GM12878 (cell line): ENCODE data around the gene LAMC3.

Source experiments
- BCL11A ChIP-seq: IDR thresholded peaks from 2 replicates; pipeline ENCODE4 v1.6.1; 2011; ENCODE audit warnings: low read depth, low read length
- BRCA1 ChIP-seq: IDR thresholded peaks from 2 replicates; pipeline ENCODE4 v1.6.1; 2011; ENCODE audit warnings: low read depth, low read length, improper control_type of control experiment
- CEBPB ChIP-seq, 2 experiments: fragments of 150-350 bp in 1 of 2; IDR thresholded peaks; 2 replicates each; pipeline ENCODE4 v1.6.1; 2012 to 2014; ENCODE audit warnings: low read depth in 2 of 2, low read length in 2 of 2, borderline replicate concordance in 1 of 2, inconsistent platforms in 1 of 2
- DPF2 ChIP-seq: fragments of 450-650 bp; IDR thresholded peaks from 2 replicates; pipeline ENCODE4 v1.6.1; 2017; ENCODE audit warnings: mild to moderate bottlenecking
- EED ChIP-seq: sonication (generic); IDR thresholded peaks from 2 replicates; pipeline ENCODE4 v1.6.1; 2016; ENCODE audit warnings: antibody characterized with exemption, low read depth
- HDAC6 ChIP-seq: fragments of 200-600 bp; sonication (generic); IDR thresholded peaks from one replicate; pipeline ENCODE4 v1.8.0; 2017; ENCODE audit warnings: antibody characterized with exemption; ENCODE audit not compliant: unreplicated experiment
- NRF1 ChIP-seq: conservative IDR thresholded peaks from 2 replicates; pipeline ENCODE4 v1.6.1; 2011; ENCODE audit warnings: mild to moderate bottlenecking, low read depth, low read length, improper control_type of control experiment
- RFX5 ChIP-seq: IDR thresholded peaks from 2 replicates; pipeline ENCODE4 v1.6.1; 2011; ENCODE audit warnings: low read depth, low read length, improper control_type of control experiment
- SIN3A ChIP-seq: IDR thresholded peaks from 2 replicates; pipeline ENCODE4 v1.6.1; 2012; ENCODE audit warnings: low read depth, low read length, improper control_type of control experiment
- SIX5 ChIP-seq: IDR thresholded peaks from 2 replicates; pipeline ENCODE4 v1.6.1; 2011; ENCODE audit warnings: mild to moderate bottlenecking, low read depth, low read length, moderate library complexity; ENCODE audit not compliant: severe bottlenecking
- ZNF384 ChIP-seq: IDR thresholded peaks from 2 replicates; pipeline ENCODE4 v1.6.1; 2012; ENCODE audit warnings: low read depth, mild to moderate bottlenecking, low read length, improper control_type of control experiment, borderline replicate concordance
- TF ChIP-seq, protein P1 (sequence below), 3 experiments: IDR thresholded peaks in 2 of 3; conservative IDR thresholded peaks in 1 of 3; 2 replicates each; pipeline ENCODE4 v1.5.1; 2011; ENCODE audit warnings: low read depth in 3 of 3, low read length in 3 of 3, mild to moderate bottlenecking in 3 of 3, control low read depth in 2 of 3, moderate library complexity in 2 of 3, inconsistent platforms in 1 of 3, mixed read lengths in 1 of 3; ENCODE audit not compliant: control insufficient read depth in 2 of 3, insufficient read depth in 1 of 3; ENCODE audit errors: extremely low read depth in 1 of 3
- TF ChIP-seq, protein P2 (sequence below): IDR thresholded peaks from 2 replicates; pipeline ENCODE4 v1.6.1; 2012; ENCODE audit warnings: mild to moderate bottlenecking, low read depth, low read length
- TF ChIP-seq, protein P3 (sequence below): IDR thresholded peaks from 2 replicates; pipeline ENCODE4 v1.6.1; 2011; ENCODE audit warnings: low read depth, low read length, improper control_type of control experiment, borderline replicate concordance

DNA sequence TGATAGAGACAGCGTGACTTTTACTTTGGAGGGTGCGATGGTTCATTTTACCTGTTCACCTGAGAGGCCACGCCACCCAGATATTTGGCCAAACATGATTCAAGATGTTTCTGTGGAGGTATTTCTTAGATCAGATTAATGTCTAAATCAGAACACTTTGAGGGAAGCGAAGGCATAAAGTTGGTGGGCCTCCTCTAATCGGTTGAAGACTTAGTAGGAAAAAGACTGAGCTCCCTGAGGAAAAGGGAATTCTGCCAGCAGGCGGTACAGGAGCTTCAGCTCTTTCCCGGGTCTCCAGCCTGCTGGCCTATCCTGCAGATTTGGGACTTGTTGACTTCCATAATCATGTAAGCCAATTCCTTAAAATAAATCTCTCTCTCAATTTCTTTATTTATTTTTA, 7.0 kb upstream of the LAMC3 start:
- TF ChIP-seq BRCA1 (no peak), EED (no peak), HDAC6 (no peak), RFX5 (no peak), CEBPB (IDR thresholded peaks at IDR 0.05; ENCODE audit: borderline replicate concordance in 1 of 2, low read depth in 2 of 2, low read length in 2 of 2) (no peak), NRF1 (no peak), SIN3A (no peak), SIX5 (no peak), BCL11A (no peak), ZNF384 (no peak), DPF2 (no peak)
- TF ChIP-seq, protein P1, sequence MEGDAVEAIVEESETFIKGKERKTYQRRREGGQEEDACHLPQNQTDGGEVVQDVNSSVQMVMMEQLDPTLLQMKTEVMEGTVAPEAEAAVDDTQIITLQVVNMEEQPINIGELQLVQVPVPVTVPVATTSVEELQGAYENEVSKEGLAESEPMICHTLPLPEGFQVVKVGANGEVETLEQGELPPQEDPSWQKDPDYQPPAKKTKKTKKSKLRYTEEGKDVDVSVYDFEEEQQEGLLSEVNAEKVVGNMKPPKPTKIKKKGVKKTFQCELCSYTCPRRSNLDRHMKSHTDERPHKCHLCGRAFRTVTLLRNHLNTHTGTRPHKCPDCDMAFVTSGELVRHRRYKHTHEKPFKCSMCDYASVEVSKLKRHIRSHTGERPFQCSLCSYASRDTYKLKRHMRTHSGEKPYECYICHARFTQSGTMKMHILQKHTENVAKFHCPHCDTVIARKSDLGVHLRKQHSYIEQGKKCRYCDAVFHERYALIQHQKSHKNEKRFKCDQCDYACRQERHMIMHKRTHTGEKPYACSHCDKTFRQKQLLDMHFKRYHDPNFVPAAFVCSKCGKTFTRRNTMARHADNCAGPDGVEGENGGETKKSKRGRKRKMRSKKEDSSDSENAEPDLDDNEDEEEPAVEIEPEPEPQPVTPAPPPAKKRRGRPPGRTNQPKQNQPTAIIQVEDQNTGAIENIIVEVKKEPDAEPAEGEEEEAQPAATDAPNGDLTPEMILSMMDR (IDR thresholded peaks at IDR 0.05 in 2 of 3, conservative IDR thresholded peaks at IDR 0.05 in 1 of 3; ENCODE audit: control insufficient read depth in 2 of 3, extremely low read depth in 1 of 3, insufficient read depth in 1 of 3, low read depth in 3 of 3, low read length in 3 of 3): no peak
- TF ChIP-seq, protein P2, sequence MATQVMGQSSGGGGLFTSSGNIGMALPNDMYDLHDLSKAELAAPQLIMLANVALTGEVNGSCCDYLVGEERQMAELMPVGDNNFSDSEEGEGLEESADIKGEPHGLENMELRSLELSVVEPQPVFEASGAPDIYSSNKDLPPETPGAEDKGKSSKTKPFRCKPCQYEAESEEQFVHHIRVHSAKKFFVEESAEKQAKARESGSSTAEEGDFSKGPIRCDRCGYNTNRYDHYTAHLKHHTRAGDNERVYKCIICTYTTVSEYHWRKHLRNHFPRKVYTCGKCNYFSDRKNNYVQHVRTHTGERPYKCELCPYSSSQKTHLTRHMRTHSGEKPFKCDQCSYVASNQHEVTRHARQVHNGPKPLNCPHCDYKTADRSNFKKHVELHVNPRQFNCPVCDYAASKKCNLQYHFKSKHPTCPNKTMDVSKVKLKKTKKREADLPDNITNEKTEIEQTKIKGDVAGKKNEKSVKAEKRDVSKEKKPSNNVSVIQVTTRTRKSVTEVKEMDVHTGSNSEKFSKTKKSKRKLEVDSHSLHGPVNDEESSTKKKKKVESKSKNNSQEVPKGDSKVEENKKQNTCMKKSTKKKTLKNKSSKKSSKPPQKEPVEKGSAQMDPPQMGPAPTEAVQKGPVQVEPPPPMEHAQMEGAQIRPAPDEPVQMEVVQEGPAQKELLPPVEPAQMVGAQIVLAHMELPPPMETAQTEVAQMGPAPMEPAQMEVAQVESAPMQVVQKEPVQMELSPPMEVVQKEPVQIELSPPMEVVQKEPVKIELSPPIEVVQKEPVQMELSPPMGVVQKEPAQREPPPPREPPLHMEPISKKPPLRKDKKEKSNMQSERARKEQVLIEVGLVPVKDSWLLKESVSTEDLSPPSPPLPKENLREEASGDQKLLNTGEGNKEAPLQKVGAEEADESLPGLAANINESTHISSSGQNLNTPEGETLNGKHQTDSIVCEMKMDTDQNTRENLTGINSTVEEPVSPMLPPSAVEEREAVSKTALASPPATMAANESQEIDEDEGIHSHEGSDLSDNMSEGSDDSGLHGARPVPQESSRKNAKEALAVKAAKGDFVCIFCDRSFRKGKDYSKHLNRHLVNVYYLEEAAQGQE: no peak
- TF ChIP-seq, protein P3, sequence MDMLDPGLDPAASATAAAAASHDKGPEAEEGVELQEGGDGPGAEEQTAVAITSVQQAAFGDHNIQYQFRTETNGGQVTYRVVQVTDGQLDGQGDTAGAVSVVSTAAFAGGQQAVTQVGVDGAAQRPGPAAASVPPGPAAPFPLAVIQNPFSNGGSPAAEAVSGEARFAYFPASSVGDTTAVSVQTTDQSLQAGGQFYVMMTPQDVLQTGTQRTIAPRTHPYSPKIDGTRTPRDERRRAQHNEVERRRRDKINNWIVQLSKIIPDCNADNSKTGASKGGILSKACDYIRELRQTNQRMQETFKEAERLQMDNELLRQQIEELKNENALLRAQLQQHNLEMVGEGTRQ: no peak
